ENCODE measurements around the gene RELB. TPM values are rescaled to one million over a fixed set of nuclear protein-coding genes. Genes with fewer than 3 reads are reported as not detected.

The RELB gene
- total RNA-seq, 4 donors from 2014 or later, result 8.4 to 21.5 (median 12.9) TPM

DNA sequence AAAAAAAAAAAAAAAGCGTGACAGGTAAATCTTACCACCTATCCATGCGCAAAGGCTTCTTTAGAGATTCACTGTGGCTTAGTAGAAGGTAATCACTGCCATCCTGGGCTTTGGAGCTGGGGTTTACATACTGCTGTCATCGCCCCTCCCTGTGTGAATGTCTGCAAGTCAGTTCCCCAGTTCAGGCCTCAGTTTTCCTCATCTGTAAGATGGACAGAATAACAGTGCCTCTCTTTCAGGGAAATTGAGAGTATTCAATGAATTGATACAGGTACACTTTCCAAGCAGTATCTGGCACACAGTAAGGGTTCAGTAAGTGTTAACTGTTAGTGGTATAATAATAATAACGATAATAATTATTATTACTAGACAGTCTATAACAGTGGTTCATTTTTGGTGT, 2.2 kb downstream of the RELB start:
- H3K9me3 ChIP-seq, result no peaks in the 10 kb centered on the region
- TF ChIP-seq POLR2A (IDR thresholded peaks at IDR 0.05), result no peak
- TF ChIP-seq CTCF (IDR thresholded peaks at IDR 0.05 in 4 of 5, conservative IDR thresholded peaks at IDR 0.05 in 1 of 5), result no peak
- peaks cover 0 to 8% of the 10 kb centered on the region in 2 donors for H3K4me1 ChIP-seq
- H3K4me3 ChIP-seq, result no peak overlapping the region
- H3K36me3 ChIP-seq, result peaks cover 0 to 14% of the 10 kb centered on the region in 2 donors
- intact Hi-C loops (cut with DNase I; ENCODE audit: low total_unique reads), result loop anchor here (5.0 kb wide), 1 partner anchor 156 kb away; the partner anchor contains the start of gene NECTIN2
- ATAC-seq, result no peak
- no peak overlapping the region for H3K27ac ChIP-seq
- H3K27me3 ChIP-seq, result no peaks in the 10 kb centered on the region
- in situ Hi-C loops (cut with MboI; ENCODE audit: low sequenced_read_pairs in 4 of 4), result no loop called here
- DNase-seq, result no peak

GRCh38 chr19:45005787-45006186, 4.5 kb downstream of the RELB start:
- Histone ChIP-seq H3K4me1 (peaks cover 0 to 7% of the 10 kb centered on the region in 2 donors), H3K27ac (no peak overlapping the region), H3K4me3 (no peak overlapping the region), H3K27me3 (no peaks in the 10 kb centered on the region), H3K9me3 (no peaks in the 10 kb centered on the region), H3K36me3 (peaks cover 0 to 14% of the 10 kb centered on the region in 2 donors)
- TF ChIP-seq CTCF (IDR thresholded peaks at IDR 0.05 in 4 of 5, conservative IDR thresholded peaks at IDR 0.05 in 1 of 5) (no peak), POLR2A (IDR thresholded peaks at IDR 0.05) (no peak)
- DNase-seq, result no peak
- in situ Hi-C loops (cut with MboI; ENCODE audit: low sequenced_read_pairs in 4 of 4) (no loop called here), intact Hi-C loops (cut with DNase I; ENCODE audit: low total_unique reads) (no loop called here)
- ATAC-seq, result no peak

- intact Hi-C loops (cut with DNase I; ENCODE audit: low total_unique reads), result no loop called here
- Histone ChIP-seq H3K36me3 (peaks cover 0 to 21% of the 10 kb centered on the region in 2 donors), H3K27me3 (no peaks in the 10 kb centered on the region), H3K4me3 (no peak overlapping the region), H3K4me1 (no peaks in the 10 kb centered on the region), H3K27ac (no peak overlapping the region), H3K9me3 (no peaks in the 10 kb centered on the region)
- no peak for TF ChIP-seq POLR2A (IDR thresholded peaks at IDR 0.05)
- TF ChIP-seq CTCF (IDR thresholded peaks at IDR 0.05 in 4 of 5, conservative IDR thresholded peaks at IDR 0.05 in 1 of 5), result no peak
- DNase-seq (no peak), ATAC-seq (no peak)
- in situ Hi-C loops (cut with MboI; ENCODE audit: low sequenced_read_pairs in 4 of 4), result no loop called here
Measured at GRCh38 chr19:45008552-45008951, 7.3 kb downstream of the RELB start.

GRCh38 chr19:45009625-45010255, 8.5 kb downstream of the RELB start:
- in situ Hi-C loops (cut with MboI; ENCODE audit: low sequenced_read_pairs in 4 of 4) (no loop called here), intact Hi-C loops (cut with DNase I; ENCODE audit: low total_unique reads) (no loop called here)
- Histone ChIP-seq H3K27ac (no peak overlapping the region), H3K36me3 (peaks cover 0 to 16% of the 10 kb centered on the region in 2 donors), H3K9me3 (no peaks in the 10 kb centered on the region), H3K27me3 (no peaks in the 10 kb centered on the region), H3K4me3 (no peak overlapping the region), H3K4me1 (no peaks in the 10 kb centered on the region)
- DNase-seq (no peak), ATAC-seq (no peak)
- TF ChIP-seq CTCF (IDR thresholded peaks at IDR 0.05 in 4 of 5, conservative IDR thresholded peaks at IDR 0.05 in 1 of 5) (no peak), POLR2A (IDR thresholded peaks at IDR 0.05) (no peak)

DNA sequence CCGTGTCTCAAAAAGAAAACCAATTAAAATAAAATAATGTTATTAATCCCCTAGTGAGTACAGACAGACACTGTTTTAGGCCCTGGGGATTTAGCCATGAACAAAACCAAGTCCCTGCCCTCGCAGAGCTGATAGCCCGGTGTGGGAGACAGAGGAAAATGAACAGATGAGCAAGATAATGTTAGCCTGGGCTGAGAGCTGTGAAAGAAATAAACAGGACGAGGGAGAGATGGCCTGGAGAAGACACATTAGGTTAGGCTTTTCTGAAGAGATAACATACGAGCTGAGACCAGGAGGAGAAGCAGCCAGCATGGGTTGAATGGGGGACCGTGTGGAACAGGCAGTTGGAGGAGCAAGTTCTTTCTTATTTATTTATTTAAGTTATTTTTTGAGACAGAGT, 9.0 kb downstream of the RELB start:
- H3K36me3 ChIP-seq, result peaks cover 0 to 16% of the 10 kb centered on the region in 2 donors
- no peak overlapping the region for H3K27ac ChIP-seq
- ATAC-seq, result no peak
- no peak for DNase-seq
- in situ Hi-C loops (cut with MboI; ENCODE audit: low sequenced_read_pairs in 4 of 4), result no loop called here
- intact Hi-C loops (cut with DNase I; ENCODE audit: low total_unique reads), result no loop called here
- no peaks in the 10 kb centered on the region for H3K4me1 ChIP-seq
- no peak overlapping the region for H3K4me3 ChIP-seq
- no peaks in the 10 kb centered on the region for H3K9me3 ChIP-seq
- no peak for TF ChIP-seq POLR2A (IDR thresholded peaks at IDR 0.05)
- no peaks in the 10 kb centered on the region for H3K27me3 ChIP-seq

Data from gastrocnemius medialis (tissue), 4 donors.